H1 (cell line): ENCODE results near the gene ZNF256. TPM values are rescaled to one million over a fixed set of nuclear protein-coding genes. Genes with fewer than 3 reads are reported as not detected.

Source experiments
- CTCF ChIA-PET: fragments of 300-600 bp; sonication (Branson Sonifier 250); formaldehyde crosslinking; loops from one replicate; lab custom pipeline; 2021; ENCODE audit not compliant: partially characterized antibody; lab: Charles Lee
- POLR2A ChIA-PET: fragments of 300-600 bp; sonication (Branson Sonifier 250); formaldehyde crosslinking; loops from one replicate; lab custom pipeline; 2021; ENCODE audit warnings: inconsistent platforms; ENCODE audit not compliant: partially characterized antibody; lab: Charles Lee
- DNase-seq, 2 experiments: peaks; one replicate each; pipeline versions ENCODE4 v3.0.0 to v3.0.0-alpha.2; 2010 to 2022; ENCODE audit warnings: low spot score in 2 of 2, low read depth in 1 of 2, mixed read lengths in 1 of 2
- FAIRE-seq: peaks from 2 replicates; lab custom pipeline; 2011; peaks lifted over from hg19 to GRCh38; lab: Jason Lieb, UNC
- H2AFZ ChIP-seq: 2 replicates; pipeline ENCODE4 v1.8.1; 2012; ENCODE audit warnings: low read length, inconsistent platforms
- H2AK5ac ChIP-seq: 2 replicates; pipeline ENCODE4 v1.6.1; 2013; ENCODE audit warnings: low read depth, low read length
- H2BK120ac ChIP-seq: replicated peaks from 2 replicates; pipeline ENCODE3; 2013; ENCODE audit warnings: low read depth, low read length, inconsistent platforms
- H2BK12ac ChIP-seq: 2 replicates; pipeline ENCODE4 v1.6.1; 2013; ENCODE audit warnings: low read depth, low read length
- H2BK15ac ChIP-seq: 2 replicates; pipeline ENCODE4 v1.6.1; 2013; ENCODE audit warnings: low read length
- H2BK20ac ChIP-seq: 2 replicates; pipeline ENCODE4 v1.6.1; 2013; ENCODE audit warnings: low read length
- H2BK5ac ChIP-seq: 2 replicates; pipeline ENCODE4 v1.6.1; 2013; ENCODE audit warnings: low read depth, low read length
- H3K14ac ChIP-seq: 2 replicates; pipeline ENCODE4 v1.6.1; 2013; ENCODE audit warnings: inconsistent platforms; ENCODE audit not compliant: insufficient read length
- H3K18ac ChIP-seq: 2 replicates; pipeline ENCODE4 v1.6.1; 2013; ENCODE audit warnings: low read length; ENCODE audit errors: extremely low read depth
- H3K23ac ChIP-seq: 2 replicates; pipeline ENCODE4 v1.6.1; 2013; ENCODE audit warnings: inconsistent platforms; ENCODE audit not compliant: insufficient read length
- H3K23me2 ChIP-seq: 2 replicates; pipeline ENCODE4 v1.6.1; 2013; ENCODE audit warnings: low read depth, low read length
- H3K27ac ChIP-seq: 2 replicates; pipeline ENCODE4 v1.6.1; 2011; ENCODE audit warnings: low read depth, low read length, inconsistent platforms
- H3K27me3 ChIP-seq, 4 experiments: replicated peaks in 1 of 4; 1 replicate in 1 of 4; 2 replicates in 3 of 4; pipeline versions ENCODE4 v1.6.1 to v1.8.1; 2011 to 2013; ENCODE audit warnings: low read length in 3 of 4, mild to moderate bottlenecking in 3 of 4, inconsistent platforms in 2 of 4, mixed read lengths in 2 of 4, moderate library complexity in 1 of 4; ENCODE audit not compliant: control insufficient read depth in 3 of 4, insufficient read depth in 3 of 4; ENCODE audit errors: extremely low read depth in 1 of 4
- H3K36me3 ChIP-seq, 4 experiments: 2 replicates each; pipeline versions ENCODE4 v1.6.1 to v1.8.1; 2011 to 2013; ENCODE audit warnings: mild to moderate bottlenecking in 4 of 4, low read length in 3 of 4, moderate library complexity in 2 of 4, control low read depth in 1 of 4, inconsistent platforms in 1 of 4; ENCODE audit not compliant: insufficient read depth in 4 of 4, control insufficient read depth in 2 of 4
- H3K4ac ChIP-seq: replicated peaks from 2 replicates; pipeline ENCODE3; 2013; ENCODE audit warnings: low read length, low read depth, mixed read lengths, inconsistent platforms; ENCODE audit not compliant: insufficient read length
- H3K4me1 ChIP-seq, 4 experiments: replicated peaks in 1 of 4; 1 replicate in 1 of 4; 2 replicates in 3 of 4; pipeline versions ENCODE4 v1.6.1 to v1.8.1; 2011 to 2013; ENCODE audit warnings: low read length in 3 of 4, inconsistent platforms in 2 of 4, mixed read lengths in 1 of 4; ENCODE audit not compliant: insufficient read depth in 4 of 4, control insufficient read depth in 3 of 4
- H3K4me2 ChIP-seq, 2 experiments: 2 replicates each; pipeline versions ENCODE4 v1.6.1 to v1.8.1; 2011 to 2013; ENCODE audit warnings: low read depth in 2 of 2, low read length in 2 of 2, control low read depth in 1 of 2, inconsistent platforms in 1 of 2, mild to moderate bottlenecking in 1 of 2; ENCODE audit not compliant: insufficient read depth in 1 of 2
- H3K4me3 ChIP-seq, 4 experiments: fragments of 200-600, 300-600 bp in 1 of 4; sonication (generic), shearing (Covaris generic), sonication (Bioruptor Twin) in 1 of 4; 2 replicates each; pipeline versions ENCODE4 v1.5.1 to v1.8.1; 2011 to 2016; ENCODE audit warnings: low read length in 4 of 4, low read depth in 3 of 4, control low read depth in 2 of 4, inconsistent platforms in 2 of 4, mild to moderate bottlenecking in 2 of 4, mixed read lengths in 1 of 4, moderate library complexity in 1 of 4; ENCODE audit not compliant: insufficient read depth in 2 of 4; ENCODE audit errors: extremely low read depth in 1 of 4
- H3K56ac ChIP-seq: replicated peaks from 2 replicates; pipeline ENCODE3; 2013; ENCODE audit warnings: low read depth, mild to moderate bottlenecking, mixed read lengths, low read length, inconsistent platforms; ENCODE audit not compliant: insufficient read length
- H3K79me1 ChIP-seq: 2 replicates; pipeline ENCODE4 v1.6.1; 2013; ENCODE audit warnings: low read depth, low read length, control low read depth
- H3K79me2 ChIP-seq, 2 experiments: 2 replicates each; pipeline versions ENCODE4 v1.6.1 to v1.8.1; 2012 to 2013; ENCODE audit warnings: low read length in 2 of 2, mild to moderate bottlenecking in 2 of 2, inconsistent platforms in 1 of 2; ENCODE audit not compliant: insufficient read depth in 2 of 2, control insufficient read depth in 1 of 2
- H3K9ac ChIP-seq, 4 experiments: replicated peaks in 1 of 4; 1 replicate in 1 of 4; 2 replicates in 3 of 4; pipeline versions ENCODE4 v1.6.1 to v1.8.1; 2011 to 2013; ENCODE audit warnings: low read depth in 3 of 4, low read length in 3 of 4, control low read depth in 2 of 4, mild to moderate bottlenecking in 2 of 4, moderate library complexity in 2 of 4, inconsistent platforms in 1 of 4; ENCODE audit errors: extremely low read depth in 1 of 4
- H3K9me3 ChIP-seq, 2 experiments: 2 replicates each; pipeline versions ENCODE4 v1.6.1 to v1.8.1; 2012 to 2013; ENCODE audit warnings: mild to moderate bottlenecking in 2 of 2, moderate library complexity in 2 of 2, control low read depth in 1 of 2, inconsistent platforms in 1 of 2, low read depth in 1 of 2, low read length in 1 of 2, mixed read lengths in 1 of 2; ENCODE audit not compliant: insufficient read depth in 2 of 2
- H4K20me1 ChIP-seq, 2 experiments: replicated peaks in 1 of 2; 2 replicates each; pipeline versions ENCODE3 to v1.8.1; 2011 to 2013; ENCODE audit warnings: inconsistent platforms in 2 of 2, low read length in 2 of 2, mild to moderate bottlenecking in 1 of 2; ENCODE audit not compliant: insufficient read depth in 2 of 2, control insufficient read depth in 1 of 2
- H4K5ac ChIP-seq: 2 replicates; pipeline ENCODE4 v1.6.1; 2013; ENCODE audit warnings: low read length, low read depth, mixed read lengths, inconsistent platforms; ENCODE audit not compliant: insufficient read length
- H4K8ac ChIP-seq: 2 replicates; pipeline ENCODE4 v1.8.0; 2013; ENCODE audit warnings: mild to moderate bottlenecking, moderate library complexity, low read length, inconsistent platforms; ENCODE audit not compliant: insufficient read depth; ENCODE audit errors: extremely low read depth
- H4K91ac ChIP-seq: replicated peaks from 2 replicates; pipeline ENCODE3; 2013; ENCODE audit warnings: low read length, mixed read lengths, inconsistent platforms; ENCODE audit not compliant: insufficient read length
- BACH1 ChIP-seq: IDR thresholded peaks from 2 replicates; pipeline ENCODE4 v1.6.1; 2012; ENCODE audit warnings: low read length, improper control_type of control experiment
- CTBP2 ChIP-seq: IDR thresholded peaks from 2 replicates; pipeline ENCODE4 v1.7.0; 2011; ENCODE audit warnings: borderline replicate concordance, mild to moderate bottlenecking, moderate library complexity, mixed read lengths, low read length; ENCODE audit not compliant: insufficient read depth, insufficient read length
- WGBS, 2 experiments: shearing (Covaris generic) in 1 of 2; methylation state at CpG; one replicate each; pipeline versions ENCODE4 v1.1.6 to v1.1.7; 2013 to 2015; ENCODE audit warnings: low lambda C conversion rate in 2 of 2, mixed read lengths in 2 of 2, inconsistent platforms in 1 of 2, low coverage in 1 of 2, missing lambda C conversion rate in 1 of 2; ENCODE audit not compliant: insufficient replicate concordance in 2 of 2, insufficient coverage in 1 of 2, insufficient read length in 1 of 2; ENCODE audit errors: extremely low coverage in 1 of 2, missing lambda C conversion rate in 1 of 2; 5-methylcytosine and 5-hydroxymethylcytosine counted together
- polyA plus RNA-seq, 7 experiments: library from polyadenylated mRNA; depleted of rRNA in 3 of 7; stranded (reverse) in 5 of 7; unstranded in 2 of 7; fragments of >200 nt in 5 of 7; fragments of 200-250 nt in 2 of 7; gene quantifications; 1 replicate in 5 of 7; 2 replicates in 1 of 7; 4 replicates in 1 of 7; pipeline versions ENCODE4 v1.2.1 to v1.2.3, GENCODE V29; 2011 to 2013; ENCODE audit warnings: missing spikeins in 2 of 7, mixed read lengths in 2 of 7
- total RNA-seq: library from RNA; stranded (reverse); fragmentation: NEBNext Ultra II Directional; extraction: Animal tissue kit (Norgen Biotek cat#: 25700); gene quantifications from 2 replicates; pipeline ENCODE4 v1.2.1, GENCODE V29; 2021

ZNF256 gene
- total and polyA plus RNA-seq, 2 of the 8 experiments (the other 6 are each of a cell fraction or from before 2014, with no cell fraction given) = 6.1 to 13.5 TPM

- peaks cover 5 to 45% (median 22%) of the 10 kb centered on the region in 4 experiments; a peak in 7 of 8 replicates for H3K36me3 ChIP-seq
- POLR2A ChIA-PET = interaction anchor here (0.6 to 6.1 kb wide), 4 partner anchors 10 to 370 kb away, joined by 3 to 33 read pairs (median 3); partner anchors contain the start of genes ZNF497 and ZNF606
These were observed 45.3 kb upstream of the ZNF256 start for GRCh38 chr19:57992841-57993240.

More at GRCh38 chr19:57992841-57993240, 45.3 kb upstream of the ZNF256 start:
- H4K8ac ChIP-seq = no peak overlapping the region
- H2BK20ac ChIP-seq = no peak overlapping the region
- no peak overlapping the region for H2AK5ac ChIP-seq
- H4K20me1 ChIP-seq = no peaks in the 10 kb centered on the region
- no peak overlapping the region for H3K4me3 ChIP-seq
- WGBS, 2 experiments = 63% methylated on average over 1 of the region's 1 CpG; no CpG with 5 or more reads in 1 of the 2 experiments
- no peak overlapping the region for H2AFZ ChIP-seq
- no peak overlapping the region for H3K4me2 ChIP-seq
- H2BK120ac ChIP-seq = no peak overlapping the region
- H3K9ac ChIP-seq = no peak overlapping the region
- no peaks in the 10 kb centered on the region; a peak in 1 of 4 replicates for H3K79me2 ChIP-seq
- H3K23me2 ChIP-seq = no peaks in the 10 kb centered on the region
- H3K14ac ChIP-seq = no peak overlapping the region
- CTCF ChIA-PET = no interaction called here
- no peaks in the 10 kb centered on the region for H3K27me3 ChIP-seq
- H3K18ac ChIP-seq = no peak overlapping the region
- DNase-seq (no peak), FAIRE-seq (no peak)
- no peak overlapping the region for H4K5ac ChIP-seq
- no peak for TF ChIP-seq BACH1
- TF ChIP-seq CTBP2 = no peak
- no peak overlapping the region for H3K27ac ChIP-seq
- no peak overlapping the region for H3K56ac ChIP-seq
- H3K23ac ChIP-seq = no peak overlapping the region
- H2BK5ac ChIP-seq = no peak overlapping the region
- H3K4ac ChIP-seq = no peak overlapping the region
- peaks cover 17 to 32% of the 10 kb centered on the region in 2 experiments for H3K9me3 ChIP-seq
- H2BK15ac ChIP-seq = no peak overlapping the region
- H2BK12ac ChIP-seq = no peak overlapping the region
- no peak overlapping the region for H4K91ac ChIP-seq
- H3K79me1 ChIP-seq = no peaks in the 10 kb centered on the region; the same call in 1 of the 2 replicates
- H3K4me1 ChIP-seq = no peaks in the 10 kb centered on the region
